ENCODE measurements around the gene VASH1.

Gene VASH1

GRCh38 chr14:76772300-76773187 lies 11.3 kb downstream of the VASH1 start:
- no peak for DNase-seq (ENCODE audit: low read depth in 2 of 2)

GRCh38 chr14:76773188-76773885 lies 12.1 kb downstream of the VASH1 start:
- no peak for DNase-seq (ENCODE audit: low read depth in 2 of 2)

GRCh38 chr14:76773956-76774820 lies 12.9 kb downstream of the VASH1 start:
- no peak for DNase-seq (ENCODE audit: low read depth in 2 of 2)

GRCh38 chr14:76774821-76775694 lies 13.8 kb downstream of the VASH1 start:
- DNase-seq (ENCODE audit: low read depth in 2 of 2), result no peak

- no peak for DNase-seq (ENCODE audit: low read depth in 2 of 2)
These were observed 14.6 kb downstream of the VASH1 start for GRCh38 chr14:76775695-76776427.

GRCh38 chr14:76776428-76777251 lies 15.4 kb downstream of the VASH1 start:
- no peak for DNase-seq (ENCODE audit: low read depth in 2 of 2)

GRCh38 chr14:76777721-76778120 lies 16.5 kb downstream of the VASH1 start:
- no peak for DNase-seq (ENCODE audit: low read depth in 2 of 2)

- no peak for DNase-seq (ENCODE audit: low read depth in 2 of 2)
These were observed 17.4 kb downstream of the VASH1 start for GRCh38 chr14:76778546-76779215.

- no peak for DNase-seq (ENCODE audit: low read depth in 2 of 2)
These were observed 18.2 kb downstream of the VASH1 start for GRCh38 chr14:76779221-76780057.

GRCh38 chr14:76780058-76780345 lies 18.7 kb downstream of the VASH1 start:
- no peak for DNase-seq (ENCODE audit: low read depth in 2 of 2)

GRCh38 chr14:76780360-76780759 lies 19.1 kb downstream of the VASH1 start:
- DNase-seq (ENCODE audit: low read depth in 2 of 2), result no peak

GRCh38 chr14:76780875-76781647 lies 19.8 kb downstream of the VASH1 start:
- DNase-seq (ENCODE audit: low read depth in 2 of 2), result no peak

GRCh38 chr14:76781648-76782051 lies 20.4 kb downstream of the VASH1 start:
- no peak for DNase-seq (ENCODE audit: low read depth in 2 of 2)

- no peak for DNase-seq (ENCODE audit: low read depth in 2 of 2)
These were observed 21.0 kb downstream of the VASH1 start for GRCh38 chr14:76782115-76782884.

- no peak for DNase-seq (ENCODE audit: low read depth in 2 of 2)
These were observed 21.8 kb downstream of the VASH1 start for GRCh38 chr14:76782885-76783566.

GRCh38 chr14:76784266-76784874 lies 23.1 kb downstream of the VASH1 start:
- no peak for DNase-seq (ENCODE audit: low read depth in 2 of 2)
